Glutamatergic neuron (in vitro differentiated cells): ENCODE measurements around the gene RHOF. TPM values are rescaled to one million over a fixed set of nuclear protein-coding genes. Genes with fewer than 3 reads are reported as not detected.
"Not testable (repeated sequence)": the region's sequence is repeated elsewhere in the genome, so short reads cannot be mapped to it uniquely, and the experiment has no call there.

Source experiments
- DNase-seq: peaks from one replicate; pipeline ENCODE4 v3.0.0; 2022
- H3K27ac Mint-ChIP-seq: one replicate; pipeline ENCODE4 v1.8.0; 2020; ENCODE audit warnings: mild to moderate bottlenecking, mixed read lengths, inconsistent platforms; ENCODE audit not compliant: unreplicated experiment
- H3K27me3 Mint-ChIP-seq: one replicate; pipeline ENCODE4 v1.8.0; 2020; ENCODE audit warnings: mild to moderate bottlenecking, moderate library complexity, mixed read lengths, inconsistent platforms; ENCODE audit not compliant: unreplicated experiment
- H3K36me3 Mint-ChIP-seq: one replicate; pipeline ENCODE4 v1.8.0; 2020; ENCODE audit warnings: mild to moderate bottlenecking, mixed read lengths, inconsistent platforms; ENCODE audit not compliant: unreplicated experiment
- H3K4me1 Mint-ChIP-seq: one replicate; pipeline ENCODE4 v1.8.0; 2020; ENCODE audit warnings: mild to moderate bottlenecking, low read depth, mixed read lengths, inconsistent platforms; ENCODE audit not compliant: unreplicated experiment
- H3K4me3 Mint-ChIP-seq: one replicate; pipeline ENCODE4 v1.8.0; 2020; ENCODE audit warnings: mild to moderate bottlenecking, mixed read lengths, inconsistent platforms; ENCODE audit not compliant: unreplicated experiment
- H3K9me3 Mint-ChIP-seq: one replicate; pipeline ENCODE4 v1.8.0; 2020; ENCODE audit warnings: mild to moderate bottlenecking, moderate library complexity, mixed read lengths, inconsistent platforms; ENCODE audit not compliant: unreplicated experiment
- total RNA-seq: library from RNA; stranded (reverse); fragmentation: NEBNext Ultra II Directional; extraction: Animal tissue kit (Norgen Biotek cat#: 25700); gene quantifications from one replicate; pipeline ENCODE4 v1.2.1, GENCODE V29; 2021; ENCODE audit not compliant: unreplicated experiment
- TF ChIP-seq, protein P1 (sequence below): fragments of 200-600 bp; sonication (generic); IDR thresholded peaks from one replicate; pipeline ENCODE4 v1.5.0; 2021; ENCODE audit not compliant: partially characterized antibody, unreplicated experiment

Gene RHOF
- total RNA-seq, 1 donor from 2014 or later: 31.1 TPM

DNA sequence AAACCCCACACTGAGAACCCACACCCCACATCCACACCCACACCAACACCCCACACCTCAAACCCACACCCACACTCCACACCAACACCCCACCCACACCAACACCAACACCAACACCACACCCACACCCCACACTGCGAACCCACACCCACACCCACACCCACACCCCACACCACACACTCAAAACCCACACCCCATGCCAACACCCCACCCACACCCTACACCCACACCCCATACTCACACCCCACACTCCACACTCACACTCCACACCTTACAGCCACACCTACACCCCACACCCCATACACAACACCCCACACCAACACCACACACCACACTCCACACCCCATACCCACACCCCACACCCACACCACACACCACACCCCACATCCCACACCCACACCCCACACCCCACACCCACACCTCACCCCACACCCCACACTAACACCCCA is 43.0 kb downstream of the RHOF start:
- Mint-ChIP-seq H3K4me3 (no peak overlapping the region), H3K36me3 (no peaks in the 10 kb centered on the region), H3K9me3 (peaks cover 10% of the 10 kb centered on the region), H3K4me1 (peaks cover 6% of the 10 kb centered on the region), H3K27ac (no peak overlapping the region), H3K27me3 (peaks cover 8% of the 10 kb centered on the region)
- DNase-seq: no peak
- TF ChIP-seq, protein P1, sequence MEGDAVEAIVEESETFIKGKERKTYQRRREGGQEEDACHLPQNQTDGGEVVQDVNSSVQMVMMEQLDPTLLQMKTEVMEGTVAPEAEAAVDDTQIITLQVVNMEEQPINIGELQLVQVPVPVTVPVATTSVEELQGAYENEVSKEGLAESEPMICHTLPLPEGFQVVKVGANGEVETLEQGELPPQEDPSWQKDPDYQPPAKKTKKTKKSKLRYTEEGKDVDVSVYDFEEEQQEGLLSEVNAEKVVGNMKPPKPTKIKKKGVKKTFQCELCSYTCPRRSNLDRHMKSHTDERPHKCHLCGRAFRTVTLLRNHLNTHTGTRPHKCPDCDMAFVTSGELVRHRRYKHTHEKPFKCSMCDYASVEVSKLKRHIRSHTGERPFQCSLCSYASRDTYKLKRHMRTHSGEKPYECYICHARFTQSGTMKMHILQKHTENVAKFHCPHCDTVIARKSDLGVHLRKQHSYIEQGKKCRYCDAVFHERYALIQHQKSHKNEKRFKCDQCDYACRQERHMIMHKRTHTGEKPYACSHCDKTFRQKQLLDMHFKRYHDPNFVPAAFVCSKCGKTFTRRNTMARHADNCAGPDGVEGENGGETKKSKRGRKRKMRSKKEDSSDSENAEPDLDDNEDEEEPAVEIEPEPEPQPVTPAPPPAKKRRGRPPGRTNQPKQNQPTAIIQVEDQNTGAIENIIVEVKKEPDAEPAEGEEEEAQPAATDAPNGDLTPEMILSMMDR: no peak

DNA sequence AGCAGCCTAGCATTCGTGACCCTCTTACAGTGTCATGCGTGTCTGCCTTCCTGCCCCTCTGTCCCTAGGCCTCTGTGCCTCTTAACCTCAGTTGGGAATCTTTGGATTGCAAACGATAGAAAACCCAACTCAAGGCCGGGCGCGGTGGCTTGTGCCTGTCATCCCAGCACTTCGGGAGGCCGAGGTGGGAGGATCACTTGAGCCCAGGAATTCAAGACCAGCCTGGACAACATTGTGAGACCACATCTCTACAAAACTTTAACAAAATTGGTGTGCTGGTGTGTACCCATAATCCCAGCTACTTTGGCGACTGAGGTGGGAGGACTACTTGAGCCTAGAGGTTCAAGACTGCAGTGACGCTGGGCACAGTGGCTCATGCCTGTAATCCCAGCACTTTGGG is 44.2 kb downstream of the RHOF start:
- DNase-seq: no peak
- TF ChIP-seq, protein P1: no peak
- H3K4me3 Mint-ChIP-seq: no peak overlapping the region
- H3K27ac Mint-ChIP-seq: peak overlapping the region; percentile 80
- peaks cover 6% of the 10 kb centered on the region for H3K4me1 Mint-ChIP-seq
- peaks cover 5% of the 10 kb centered on the region for H3K27me3 Mint-ChIP-seq
- H3K36me3 Mint-ChIP-seq: no peaks in the 10 kb centered on the region
- peaks cover 5% of the 10 kb centered on the region for H3K9me3 Mint-ChIP-seq

DNA sequence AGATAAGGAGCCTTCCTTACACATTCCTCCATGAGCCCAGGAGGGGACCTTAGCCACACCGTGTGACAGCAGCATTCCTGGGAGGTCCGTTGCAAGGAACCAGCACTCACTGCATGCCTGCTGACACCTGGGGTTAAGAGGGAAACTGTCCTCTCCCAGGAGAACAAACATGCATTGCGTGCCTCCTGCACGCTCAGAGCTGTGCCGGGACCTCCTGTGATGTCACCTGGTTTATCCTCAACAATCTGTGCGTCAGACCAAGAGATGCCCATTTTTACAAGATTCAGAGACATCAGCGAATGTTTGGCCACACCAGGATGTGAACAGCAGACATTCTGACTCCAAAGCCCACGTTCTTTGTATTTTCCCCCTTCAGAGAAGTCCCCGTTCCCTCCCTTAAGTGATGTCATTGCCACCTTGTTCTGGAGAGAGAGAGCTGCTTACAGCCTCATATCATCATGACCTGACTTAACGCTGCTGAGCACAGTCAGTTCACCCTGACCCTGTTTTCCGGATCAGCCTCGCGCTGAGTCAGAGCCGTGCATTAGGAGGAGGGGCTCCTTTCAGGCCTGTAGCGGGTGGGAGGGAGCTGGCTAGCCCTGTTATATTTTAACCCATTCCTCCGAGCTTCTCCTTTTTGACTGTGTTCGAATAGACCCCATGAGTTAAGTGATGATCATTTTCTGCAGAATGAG is 44.8 kb downstream of the RHOF start:
- peak; percentile 26 for DNase-seq
- H3K9me3 Mint-ChIP-seq: peaks cover 4% of the 10 kb centered on the region
- TF ChIP-seq, protein P1: no peak

DNA sequence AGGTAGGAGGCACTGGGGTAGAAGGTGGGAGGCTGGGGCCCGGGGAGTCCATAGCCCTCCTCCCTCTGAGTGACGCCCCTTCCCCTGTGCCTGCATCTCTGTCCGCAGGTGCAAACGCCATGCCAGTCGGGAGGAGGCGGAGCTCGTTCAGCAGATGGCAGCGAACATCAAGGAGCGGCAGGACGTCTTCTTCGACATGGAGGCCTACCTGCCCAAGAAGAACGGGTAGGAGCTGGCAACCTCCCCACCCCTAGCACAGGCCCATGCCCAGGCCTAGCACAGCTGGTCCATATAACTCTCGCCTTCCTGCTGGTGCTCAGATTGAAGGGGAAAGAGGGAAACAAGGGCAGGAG is 45.3 kb downstream of the RHOF start:
- H3K27ac Mint-ChIP-seq: peak overlapping the region; percentile 80
- peaks cover 4% of the 10 kb centered on the region for H3K4me1 Mint-ChIP-seq
- H3K27me3 Mint-ChIP-seq: peaks cover 5% of the 10 kb centered on the region
- peak; percentile 27 for DNase-seq
- no peaks in the 10 kb centered on the region for H3K36me3 Mint-ChIP-seq
- H3K9me3 Mint-ChIP-seq: peaks cover 4% of the 10 kb centered on the region
- TF ChIP-seq, protein P1: no peak
- H3K4me3 Mint-ChIP-seq: no peak overlapping the region

More for the DNA sequence above, 44.8 kb downstream of the RHOF start:
- H3K27me3 Mint-ChIP-seq: peaks cover 5% of the 10 kb centered on the region
- H3K4me3 Mint-ChIP-seq: no peak overlapping the region
- H3K4me1 Mint-ChIP-seq: peaks cover 4% of the 10 kb centered on the region
- no peaks in the 10 kb centered on the region for H3K36me3 Mint-ChIP-seq
- peak overlapping the region; percentile 80 for H3K27ac Mint-ChIP-seq

DNA sequence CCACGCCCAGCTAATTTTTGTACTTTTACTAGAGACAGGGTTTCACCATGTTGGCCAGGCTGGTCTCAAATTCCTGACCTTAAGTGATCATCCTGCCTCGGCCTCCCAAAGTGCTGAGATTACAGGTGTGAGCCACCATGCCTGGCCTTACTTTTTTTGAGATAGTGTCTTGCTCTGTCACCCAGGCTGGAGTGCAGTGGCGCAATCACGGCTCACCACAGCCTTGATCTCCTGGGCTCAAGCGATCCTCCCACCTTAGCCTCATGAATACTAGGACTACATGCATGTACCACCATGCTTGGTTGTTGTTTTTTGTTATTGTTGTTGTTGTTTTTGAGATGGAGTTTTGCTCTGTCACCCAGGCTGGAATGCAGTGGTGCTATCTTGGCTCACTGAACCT is 47.9 kb downstream of the RHOF start:
- H3K27me3 Mint-ChIP-seq, H3K4me3 Mint-ChIP-seq, H3K27ac Mint-ChIP-seq, H3K36me3 Mint-ChIP-seq, DNase-seq, H3K9me3 Mint-ChIP-seq: not testable (repeated sequence)
- peaks cover 11% of the 10 kb centered on the region for H3K4me1 Mint-ChIP-seq
